ENCODE data around the gene SPATA20.

The SPATA20 gene

DNA sequence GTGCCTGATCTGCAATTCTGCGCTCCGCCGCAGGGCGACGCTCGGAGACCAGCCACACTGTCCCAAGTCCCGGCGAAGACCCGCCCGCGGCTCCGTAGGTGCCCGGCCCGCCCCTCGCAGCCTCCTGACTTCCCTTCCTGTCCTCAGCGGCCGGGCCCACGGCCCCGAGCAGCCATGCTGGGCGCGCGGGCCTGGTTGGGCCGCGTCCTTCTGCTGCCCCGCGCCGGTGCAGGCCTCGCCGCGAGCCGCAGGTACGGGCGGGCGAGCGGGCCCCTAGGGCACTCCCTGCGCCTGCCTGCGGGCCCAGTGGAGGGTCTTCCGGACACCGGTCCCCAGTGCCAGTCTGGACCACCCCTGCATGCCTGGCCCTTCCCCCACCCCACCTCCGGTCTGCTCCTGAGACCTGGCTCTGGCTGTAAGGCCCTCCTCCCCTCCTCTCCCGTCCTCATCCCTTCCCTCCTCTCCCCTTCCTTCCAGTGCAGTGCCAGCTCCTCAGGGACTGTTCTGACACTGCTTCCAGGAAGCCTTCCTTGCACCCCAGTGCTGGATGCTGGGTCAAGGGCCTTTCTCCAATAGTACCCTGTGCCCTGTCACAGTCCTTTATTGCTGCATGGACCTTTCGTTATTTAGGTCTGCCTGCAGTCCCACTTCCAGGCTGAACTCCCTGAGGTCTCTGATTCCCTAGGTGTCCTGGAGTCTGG, at the start of gene SPATA20:
SPATA20 (plus strand) TSS at position 140 of the 701 bp plus-strand sequence; CDS start at position 175, 35 bp downstream.
- peak; percentile 68 to 71 for DNase-seq (ENCODE audit: low read depth in 2 of 2)

DNA sequence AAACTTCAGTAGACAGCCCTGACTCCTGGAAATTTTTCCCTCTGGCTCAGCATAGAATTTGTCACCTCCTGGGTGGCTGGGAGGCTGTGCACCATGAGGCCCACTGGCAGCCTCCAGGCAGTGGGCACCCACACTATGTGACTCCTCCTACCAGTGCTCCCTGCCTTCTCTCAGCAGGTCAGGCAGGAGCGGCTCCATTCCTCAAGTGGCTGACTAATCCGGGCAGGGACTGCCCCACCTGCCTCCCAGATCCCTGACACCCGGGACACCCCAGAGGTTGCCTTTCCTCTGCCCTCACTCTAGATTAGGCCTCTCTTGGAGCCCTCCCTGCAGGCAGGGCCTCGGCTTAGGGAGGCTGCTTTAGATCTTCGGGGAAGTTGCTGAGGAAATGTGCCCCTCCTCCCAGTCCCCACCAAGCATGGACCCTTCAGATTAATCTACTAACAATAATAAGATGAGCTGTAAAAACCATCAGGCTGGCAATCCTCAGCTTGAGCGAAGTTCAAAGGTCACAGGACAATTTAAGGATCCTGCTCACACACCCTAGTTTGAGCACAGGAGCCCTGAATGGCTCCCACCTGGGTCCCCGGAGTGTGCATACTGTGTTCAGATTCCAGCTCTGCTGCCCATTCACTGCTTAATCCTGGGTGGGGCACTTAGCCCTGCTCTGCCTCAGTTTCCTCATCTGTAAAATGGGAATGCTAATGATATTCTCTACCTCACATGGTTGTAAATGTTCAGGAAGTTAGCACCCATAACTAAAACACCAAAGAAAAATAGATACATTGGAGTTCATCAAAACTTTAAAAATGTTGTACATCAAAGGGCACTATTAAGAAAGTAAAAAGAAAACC, 48.7 kb upstream of the SPATA20 start:
- no peak for DNase-seq (ENCODE audit: low read depth in 2 of 2)

- no peak for DNase-seq (ENCODE audit: low read depth in 2 of 2)
Measured at GRCh38 chr17:50499270-50499669, 47.7 kb upstream of the SPATA20 start.

DNA sequence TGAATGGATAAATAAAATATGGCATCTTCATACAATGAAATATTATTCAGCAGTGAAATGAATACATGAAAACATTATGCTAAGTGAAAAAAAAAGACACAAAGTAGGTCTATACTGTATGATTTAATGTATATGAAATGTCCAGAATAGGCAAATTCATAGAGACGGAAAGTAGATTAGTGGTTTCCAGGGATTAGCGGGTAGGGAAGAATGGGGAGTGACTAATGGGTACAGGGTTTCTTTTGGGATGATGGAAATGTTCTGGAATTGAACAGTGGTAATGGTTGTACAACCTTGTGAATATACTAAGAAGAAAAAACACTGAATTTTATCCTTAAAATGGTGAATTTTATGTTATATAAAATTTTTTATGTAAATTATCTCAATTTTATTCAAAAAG, 47.3 kb upstream of the SPATA20 start:
- DNase-seq (ENCODE audit: low read depth in 2 of 2), result no peak

- DNase-seq (ENCODE audit: low read depth in 2 of 2), result no peak
Measured at GRCh38 chr17:50501054-50501453, 45.9 kb upstream of the SPATA20 start.

DNA sequence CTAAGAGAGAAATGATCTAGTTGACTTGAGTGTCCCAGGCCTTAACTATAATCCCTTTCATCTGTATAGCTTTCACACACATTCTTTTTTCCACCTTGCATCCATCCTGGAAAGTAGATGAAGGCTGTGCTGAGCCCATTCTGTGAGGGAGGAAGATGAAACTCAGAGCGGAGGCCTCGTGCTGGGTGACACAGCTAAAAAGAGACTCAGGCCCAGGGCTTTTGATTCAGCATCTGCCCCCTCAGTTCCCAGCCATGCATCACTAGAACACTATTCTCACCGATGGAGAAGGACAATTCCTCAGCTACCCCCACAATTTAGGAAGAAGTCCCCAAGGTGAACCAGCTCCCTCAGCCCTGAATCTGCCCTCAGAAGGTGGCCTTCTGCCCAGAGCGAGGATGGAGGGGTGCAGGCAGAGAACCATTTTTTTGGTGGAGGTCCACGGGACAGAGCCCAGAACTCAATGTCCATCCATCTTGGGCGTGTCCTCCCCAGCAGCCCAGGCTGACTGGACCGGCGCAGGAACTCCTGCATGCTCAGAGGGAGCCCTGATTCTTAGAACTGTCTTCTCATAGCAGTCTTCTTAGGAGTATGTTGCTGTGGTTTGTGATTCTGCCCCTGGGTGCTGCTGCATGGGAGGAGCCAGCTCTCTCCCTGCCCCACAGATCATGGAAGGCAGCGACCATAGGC, 44.5 kb upstream of the SPATA20 start:
- DNase-seq (ENCODE audit: low read depth in 2 of 2), result no peak

DNA sequence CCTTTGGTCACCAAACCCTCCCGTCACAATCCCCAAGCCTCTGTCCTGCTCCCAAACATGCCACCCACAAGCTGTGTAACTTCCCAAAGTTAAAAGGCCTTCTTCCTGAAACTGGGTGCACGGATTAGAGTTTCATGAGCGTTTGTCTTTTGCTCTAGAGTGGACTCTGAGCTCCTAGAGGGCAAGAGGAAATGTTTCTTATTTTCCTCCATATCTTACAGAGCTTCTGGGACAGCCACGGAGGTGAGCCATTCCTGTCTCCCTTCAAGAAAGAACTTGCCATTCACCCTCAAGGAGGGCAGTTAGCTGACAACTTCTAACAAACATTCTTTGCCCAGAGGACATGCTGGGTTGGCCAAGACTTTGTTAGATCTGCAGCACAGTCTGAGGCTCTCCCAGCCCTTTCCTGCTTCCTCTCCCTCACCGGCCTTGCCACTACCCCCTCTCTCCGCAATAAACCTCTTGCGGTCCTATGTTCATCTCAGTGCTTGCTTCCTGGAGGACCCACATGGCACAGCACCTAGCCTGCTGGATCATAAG, 41.3 kb upstream of the SPATA20 start:
- no peak for DNase-seq (ENCODE audit: low read depth in 2 of 2)

- DNase-seq (ENCODE audit: low read depth in 2 of 2), result no peak
Measured at GRCh38 chr17:50506298-50506697, 40.7 kb upstream of the SPATA20 start.

GRCh38 chr17:50507871-50508572, 39.0 kb upstream of the SPATA20 start, which contains the start of gene MYCBPAP:
TSS of gene MYCBPAP (plus strand) at chr17:50508439. CDS start at chr17:50508675, 236 bp downstream.
- DNase-seq (ENCODE audit: low read depth in 2 of 2), result peak; percentile 59 to 65

DNA sequence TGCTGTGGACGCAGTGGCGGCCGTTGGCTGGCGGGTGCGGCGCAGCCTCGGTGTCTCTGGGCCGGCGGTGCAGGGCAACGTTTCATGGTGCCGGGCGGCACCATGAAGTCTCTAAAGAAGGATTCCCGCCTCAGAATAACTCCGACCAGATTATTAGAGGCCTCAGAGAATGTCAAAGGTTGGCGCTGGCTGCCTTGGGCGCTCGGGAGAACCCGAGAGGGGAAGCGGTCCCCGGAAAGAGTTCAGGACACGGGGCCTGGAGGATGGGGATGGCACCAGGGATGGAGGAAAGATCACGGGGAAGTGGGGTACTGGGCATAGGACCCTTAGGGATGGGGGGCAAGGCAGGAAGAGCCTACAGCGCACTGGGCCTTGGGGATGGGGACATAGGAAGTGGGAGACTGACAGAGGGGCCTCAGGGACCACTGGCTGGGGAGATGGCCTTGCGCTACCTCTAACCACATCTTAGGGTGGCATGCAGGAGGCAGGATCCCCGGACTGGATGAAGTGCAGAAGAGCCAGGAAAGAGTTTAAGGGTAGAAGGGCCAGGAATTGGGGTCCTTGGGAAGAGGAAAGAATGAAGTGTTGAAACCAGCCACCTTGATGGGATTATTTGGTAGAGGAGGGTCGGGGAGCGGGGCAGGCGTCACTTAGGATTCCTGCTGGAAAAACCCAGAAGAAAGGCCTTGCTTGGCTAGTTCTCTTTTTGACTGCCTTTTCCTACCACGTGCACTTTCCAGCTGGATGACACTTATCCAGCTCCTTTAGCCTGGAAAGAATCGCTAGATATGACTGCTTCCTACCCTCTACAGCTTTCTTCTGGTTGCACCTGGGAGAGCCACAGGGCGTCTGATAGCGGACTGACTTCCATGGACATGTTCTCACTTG, 38.2 kb upstream of the SPATA20 start:
- DNase-seq (ENCODE audit: low read depth in 2 of 2), result no peak

GRCh38 chr17:50511058-50511457, 35.9 kb upstream of the SPATA20 start:
- no peak for DNase-seq (ENCODE audit: low read depth in 2 of 2)

DNA sequence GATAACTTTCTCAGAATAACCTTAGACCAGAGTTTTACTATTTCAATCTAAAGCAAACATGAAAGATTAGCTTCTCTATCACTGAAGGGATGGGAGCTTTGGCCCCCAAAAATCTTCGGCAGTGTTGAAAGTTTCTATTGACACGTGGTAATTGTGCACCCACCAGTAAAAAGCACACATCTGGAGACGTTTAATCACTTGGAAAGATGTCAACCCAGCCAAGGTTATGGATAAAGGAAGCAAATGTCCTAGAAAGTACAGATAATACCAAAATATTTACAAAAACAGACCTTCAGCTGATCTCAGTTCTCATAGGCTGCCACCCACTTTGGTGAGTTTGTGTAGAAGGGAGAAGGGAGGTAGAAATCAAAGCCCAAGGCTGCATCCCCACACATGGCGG, 33.5 kb upstream of the SPATA20 start:
- no peak for DNase-seq (ENCODE audit: low read depth in 2 of 2)

- no peak for DNase-seq (ENCODE audit: low read depth in 2 of 2)
Measured at GRCh38 chr17:50514388-50514787, 32.6 kb upstream of the SPATA20 start.

DNA sequence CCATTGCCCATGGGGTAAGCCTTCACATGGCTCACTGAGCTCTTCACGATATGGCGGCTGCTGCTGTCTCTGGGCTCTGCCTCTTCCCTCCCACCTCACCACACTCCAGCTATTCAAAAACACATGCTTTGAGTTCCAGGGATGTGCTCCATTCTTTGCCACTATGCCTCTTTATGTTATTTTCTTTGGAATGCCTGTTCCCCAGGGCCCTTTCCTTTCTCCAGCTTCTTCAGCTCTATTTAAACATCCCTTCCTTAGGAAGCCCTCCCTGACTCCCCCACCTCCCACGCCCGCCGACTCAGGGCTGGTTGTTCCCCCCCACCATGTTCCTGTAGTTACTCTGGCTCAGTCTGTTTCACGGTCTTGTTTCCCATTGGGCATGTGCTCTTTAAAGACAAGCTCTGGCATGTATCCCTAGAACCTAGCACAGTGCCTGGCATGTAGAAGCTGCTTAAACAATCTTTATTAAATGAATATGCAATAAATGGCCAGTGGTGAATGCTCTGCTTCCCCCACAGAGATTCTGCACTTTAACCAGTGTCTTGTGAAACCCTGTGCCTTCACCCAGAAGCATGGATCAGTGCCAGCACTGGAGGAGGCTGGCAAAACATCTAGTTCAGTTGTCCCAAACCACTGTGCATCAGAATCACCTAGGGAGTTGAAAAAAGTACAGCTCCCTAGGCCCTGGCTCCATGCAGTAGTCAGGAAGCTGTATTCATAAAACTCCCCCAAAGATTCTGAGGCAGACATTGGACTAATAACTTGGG, 31.9 kb upstream of the SPATA20 start:
- DNase-seq (ENCODE audit: low read depth in 2 of 2), result no peak

- no peak for DNase-seq (ENCODE audit: low read depth in 2 of 2)
Measured at GRCh38 chr17:50517011-50517410, 30.0 kb upstream of the SPATA20 start.

DNA sequence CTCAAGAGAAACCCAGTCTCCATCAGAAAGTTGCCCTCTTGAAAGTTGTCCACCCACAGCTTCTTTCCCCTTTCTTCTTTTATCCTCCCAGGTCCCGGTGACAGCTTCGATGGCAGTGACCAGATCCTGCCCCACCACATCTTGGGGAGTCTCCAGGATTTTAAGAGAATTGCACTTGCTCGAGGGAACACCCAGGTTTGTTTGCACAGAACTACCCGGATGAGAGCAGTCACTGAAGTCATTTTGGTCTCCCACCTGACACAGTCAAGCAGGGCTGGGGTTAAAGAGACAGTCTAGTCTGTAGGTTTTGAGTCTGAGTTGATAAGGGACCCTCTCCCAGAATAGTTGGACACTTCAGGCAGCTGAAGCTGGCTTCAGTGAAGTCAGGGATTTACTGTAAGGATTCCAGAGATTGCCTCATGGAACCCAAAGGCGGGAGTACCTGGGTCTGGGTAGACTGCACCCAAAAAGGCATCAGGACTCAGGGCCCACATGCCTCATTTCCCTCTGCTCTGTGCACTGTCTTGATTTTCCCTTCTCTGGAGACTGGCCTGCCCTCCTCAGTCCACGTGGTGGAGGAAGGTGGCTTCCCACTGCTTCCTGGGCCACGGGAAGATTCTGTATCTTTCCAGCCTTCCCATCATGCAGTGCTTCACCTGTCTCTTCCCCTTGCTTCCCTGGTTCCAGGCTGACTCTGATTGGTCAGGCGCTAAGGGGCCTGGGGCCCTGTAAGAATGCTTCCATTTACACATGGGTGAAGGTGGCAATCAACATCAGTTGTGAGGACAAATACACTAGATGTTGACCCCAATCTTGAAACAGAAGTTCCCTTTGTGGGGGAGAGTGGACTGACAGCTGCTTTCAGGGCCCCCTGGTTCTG, 29.2 kb upstream of the SPATA20 start:
- DNase-seq (ENCODE audit: low read depth in 2 of 2), result no peak

DNA sequence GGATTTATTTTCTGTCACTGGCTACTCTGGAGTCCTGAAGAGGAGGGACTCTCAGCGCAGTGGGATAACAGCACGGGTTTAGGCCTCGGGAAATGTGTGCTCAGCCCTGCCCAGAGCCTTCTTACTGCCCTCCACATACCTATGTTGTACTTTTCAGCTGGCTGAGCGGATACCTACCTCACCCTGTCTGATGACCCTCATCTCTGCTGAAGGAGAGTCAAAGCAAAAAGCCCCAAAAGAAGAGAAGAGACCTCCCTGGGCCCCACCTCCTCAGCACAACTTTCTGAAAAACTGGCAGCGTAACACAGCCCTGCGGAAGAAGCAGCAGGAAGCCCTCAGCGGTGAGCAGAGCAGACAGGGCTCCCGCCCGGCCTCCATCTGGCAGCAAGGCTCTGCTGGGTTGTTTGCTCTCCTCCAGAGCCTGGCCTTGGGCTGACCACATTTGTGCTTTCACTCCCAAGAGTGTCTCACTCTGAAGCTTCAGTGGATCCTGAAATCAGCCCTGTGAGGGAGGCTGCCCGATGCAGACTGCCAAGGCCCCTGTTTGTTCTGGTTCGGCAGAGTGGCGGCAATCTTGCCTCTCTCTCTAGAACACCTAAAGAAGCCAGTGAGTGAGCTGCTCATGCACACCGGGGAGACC, 28.5 kb upstream of the SPATA20 start:
- DNase-seq (ENCODE audit: low read depth in 2 of 2), result no peak

GRCh38 chr17:50519141-50519834, 27.7 kb upstream of the SPATA20 start:
- DNase-seq (ENCODE audit: low read depth in 2 of 2), result no peak

Data from fibroblast of skin of left quadriceps (primary cell).